Measurements from ENCODE around the gene PPARD. TPM values are rescaled to one million over a fixed set of nuclear protein-coding genes. Genes with fewer than 3 reads are reported as not detected.

The PPARD gene
- total RNA-seq, 1 donor: 8.1 TPM

DNA sequence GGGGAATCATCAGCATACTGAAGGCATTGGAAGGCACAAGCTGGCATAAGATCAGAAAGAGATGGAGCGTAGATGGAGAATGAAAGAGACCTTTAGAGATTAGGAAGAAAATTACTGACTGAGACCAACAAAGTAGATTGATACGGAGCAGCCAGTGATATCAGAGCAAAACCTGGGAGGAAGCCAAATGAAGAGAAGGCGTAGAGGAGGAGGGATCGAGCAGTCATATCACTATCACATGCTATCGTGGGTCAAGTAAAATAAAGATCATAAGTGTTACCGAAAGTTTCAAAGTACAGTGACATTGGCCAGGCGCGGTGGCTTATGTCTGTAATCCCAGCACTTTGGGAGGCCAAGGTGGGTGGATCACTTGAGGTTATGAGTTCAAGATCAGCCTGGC is 56.2 kb downstream of the PPARD start:
- peaks cover 7% of the 10 kb centered on the region for H3K4me1 ChIP-seq (ENCODE audit: insufficient read depth, low read length)
- no peak overlapping the region for H3K4me3 ChIP-seq (ENCODE audit: low read length)
- H3K9me3 ChIP-seq (ENCODE audit: low read depth, low read length): no peaks in the 10 kb centered on the region
- H3K27me3 ChIP-seq (ENCODE audit: insufficient read depth, low read length): no peaks in the 10 kb centered on the region

DNA sequence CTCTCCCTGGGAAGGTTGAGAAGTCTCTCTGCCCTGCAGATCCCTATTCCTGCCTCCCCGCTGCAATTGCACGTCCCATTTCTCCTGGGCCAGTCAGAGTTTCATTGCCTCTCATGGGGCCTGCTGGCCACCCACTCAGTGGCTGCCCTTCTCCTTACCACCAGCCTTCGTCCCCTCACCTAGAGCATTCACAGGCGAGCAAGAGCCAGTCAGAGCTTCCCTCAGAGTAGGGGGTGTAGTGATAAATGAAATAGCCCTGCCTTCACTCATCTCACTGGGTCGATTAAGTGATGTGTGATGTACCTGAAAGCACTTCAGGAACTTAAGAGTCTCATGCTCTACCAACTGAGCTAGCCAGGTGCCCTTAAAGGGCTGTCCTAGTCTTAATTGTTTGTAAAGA is 57.8 kb downstream of the PPARD start:
- Histone ChIP-seq H3K9me3 (ENCODE audit: low read depth, low read length) (no peaks in the 10 kb centered on the region), H3K4me3 (ENCODE audit: low read length) (no peak overlapping the region), H3K27me3 (ENCODE audit: insufficient read depth, low read length) (no peaks in the 10 kb centered on the region), H3K4me1 (ENCODE audit: insufficient read depth, low read length) (no peaks in the 10 kb centered on the region)

DNA sequence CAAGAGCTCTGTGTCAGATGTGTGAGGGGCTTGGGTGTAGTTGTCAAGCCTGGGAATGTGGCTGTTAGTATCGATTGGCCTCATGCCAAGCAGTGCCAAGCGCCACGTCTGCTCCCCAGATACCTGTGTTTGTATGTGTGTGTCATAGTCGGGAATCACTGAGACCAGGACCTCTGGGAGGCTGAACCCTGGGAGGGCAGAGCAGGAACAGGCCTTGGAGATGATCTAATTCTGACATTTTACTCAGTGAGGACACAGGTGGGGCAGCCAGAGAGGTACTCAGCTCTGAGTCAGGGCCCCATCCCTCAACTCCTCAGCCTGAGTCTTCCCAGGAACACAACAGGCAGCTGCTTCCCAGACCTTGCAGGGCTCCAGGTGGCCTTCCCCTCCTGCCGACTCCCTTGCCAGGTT is 58.5 kb downstream of the PPARD start:
- no peaks in the 10 kb centered on the region for H3K4me1 ChIP-seq (ENCODE audit: insufficient read depth, low read length)
- no peaks in the 10 kb centered on the region for H3K9me3 ChIP-seq (ENCODE audit: low read depth, low read length)
- no peaks in the 10 kb centered on the region for H3K27me3 ChIP-seq (ENCODE audit: insufficient read depth, low read length)
- no peak overlapping the region for H3K4me3 ChIP-seq (ENCODE audit: low read length)

DNA sequence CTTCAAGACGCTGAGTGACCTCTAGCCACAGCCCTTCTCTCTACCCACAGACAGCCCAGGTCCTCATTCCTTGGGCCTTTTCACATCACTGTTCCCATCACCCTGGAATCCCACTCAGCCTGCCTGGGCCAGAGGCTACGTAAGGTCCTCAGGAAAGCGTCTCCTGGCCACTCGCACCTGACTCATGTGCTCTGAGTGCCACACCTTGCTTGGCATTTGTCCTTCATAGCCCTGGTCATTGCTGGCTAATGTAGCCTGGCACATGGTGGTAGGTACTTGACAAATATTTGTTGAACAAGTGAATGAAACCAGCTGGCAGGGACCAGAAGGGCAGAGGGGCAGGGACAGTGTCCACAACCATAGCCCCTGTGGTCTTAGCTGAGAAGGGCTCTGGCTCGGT is 59.2 kb downstream of the PPARD start:
- H3K27me3 ChIP-seq (ENCODE audit: insufficient read depth, low read length): no peaks in the 10 kb centered on the region
- H3K9me3 ChIP-seq (ENCODE audit: low read depth, low read length): no peaks in the 10 kb centered on the region
- no peaks in the 10 kb centered on the region for H3K4me1 ChIP-seq (ENCODE audit: insufficient read depth, low read length)
- no peak overlapping the region for H3K4me3 ChIP-seq (ENCODE audit: low read length)

DNA sequence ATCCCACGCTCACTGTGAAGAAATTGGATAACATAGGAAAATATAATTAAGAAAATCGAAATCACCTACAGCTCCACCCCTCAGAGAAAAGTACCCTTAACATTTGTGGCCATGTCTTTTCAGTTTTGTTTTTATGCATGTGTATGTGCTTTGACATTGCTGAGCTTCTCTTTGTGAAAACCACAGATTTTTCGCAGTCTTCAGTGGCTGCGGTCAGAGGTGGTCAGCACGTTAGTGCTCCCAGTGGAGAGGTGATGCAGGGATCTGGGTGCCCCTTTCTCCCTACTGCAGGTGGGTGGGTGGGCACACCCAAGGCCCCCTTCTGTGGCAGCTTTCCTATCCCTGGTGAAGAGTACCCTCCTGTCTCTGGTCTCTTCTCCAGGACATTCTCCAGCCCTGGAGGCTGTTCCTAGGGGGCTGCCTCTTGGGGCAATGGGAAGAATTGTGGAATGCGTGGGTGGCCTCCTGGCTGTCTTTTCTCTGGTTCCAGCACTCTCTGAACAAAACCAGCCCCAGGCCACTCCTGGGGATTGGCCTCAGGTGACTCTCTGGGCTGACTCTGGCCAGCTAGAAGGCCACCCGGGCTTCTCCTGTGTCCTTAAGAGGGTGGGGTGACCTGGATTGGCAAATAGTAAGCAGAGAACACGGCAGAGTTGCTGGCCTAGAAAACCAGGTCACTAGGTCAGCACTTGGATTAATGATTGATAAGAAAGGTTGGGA is 59.9 kb downstream of the PPARD start:
- no peaks in the 10 kb centered on the region for H3K9me3 ChIP-seq (ENCODE audit: low read depth, low read length)
- H3K4me3 ChIP-seq (ENCODE audit: low read length): no peak overlapping the region
- no peaks in the 10 kb centered on the region for H3K4me1 ChIP-seq (ENCODE audit: insufficient read depth, low read length)
- H3K27me3 ChIP-seq (ENCODE audit: insufficient read depth, low read length): no peaks in the 10 kb centered on the region

DNA sequence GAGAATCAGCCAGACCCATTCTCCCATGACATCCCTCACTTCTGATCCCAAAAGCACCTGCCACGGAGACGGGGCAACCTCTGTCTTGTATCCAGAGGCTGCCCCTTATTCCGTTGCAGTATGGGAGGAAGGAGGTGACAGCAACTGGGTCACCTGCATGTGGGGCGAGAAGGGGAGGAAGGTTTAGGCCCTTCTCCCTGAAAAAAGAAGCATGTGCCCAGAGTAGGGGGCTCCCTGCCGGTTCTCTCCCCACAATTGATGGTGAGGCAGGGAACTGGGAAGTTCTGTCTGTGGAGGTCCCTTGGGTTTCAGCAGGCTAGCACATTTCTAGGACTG is 60.5 kb downstream of the PPARD start:
- H3K4me1 ChIP-seq (ENCODE audit: insufficient read depth, low read length): no peaks in the 10 kb centered on the region
- H3K27me3 ChIP-seq (ENCODE audit: insufficient read depth, low read length): no peaks in the 10 kb centered on the region
- no peaks in the 10 kb centered on the region for H3K9me3 ChIP-seq (ENCODE audit: low read depth, low read length)
- no peak overlapping the region for H3K4me3 ChIP-seq (ENCODE audit: low read length)

DNA sequence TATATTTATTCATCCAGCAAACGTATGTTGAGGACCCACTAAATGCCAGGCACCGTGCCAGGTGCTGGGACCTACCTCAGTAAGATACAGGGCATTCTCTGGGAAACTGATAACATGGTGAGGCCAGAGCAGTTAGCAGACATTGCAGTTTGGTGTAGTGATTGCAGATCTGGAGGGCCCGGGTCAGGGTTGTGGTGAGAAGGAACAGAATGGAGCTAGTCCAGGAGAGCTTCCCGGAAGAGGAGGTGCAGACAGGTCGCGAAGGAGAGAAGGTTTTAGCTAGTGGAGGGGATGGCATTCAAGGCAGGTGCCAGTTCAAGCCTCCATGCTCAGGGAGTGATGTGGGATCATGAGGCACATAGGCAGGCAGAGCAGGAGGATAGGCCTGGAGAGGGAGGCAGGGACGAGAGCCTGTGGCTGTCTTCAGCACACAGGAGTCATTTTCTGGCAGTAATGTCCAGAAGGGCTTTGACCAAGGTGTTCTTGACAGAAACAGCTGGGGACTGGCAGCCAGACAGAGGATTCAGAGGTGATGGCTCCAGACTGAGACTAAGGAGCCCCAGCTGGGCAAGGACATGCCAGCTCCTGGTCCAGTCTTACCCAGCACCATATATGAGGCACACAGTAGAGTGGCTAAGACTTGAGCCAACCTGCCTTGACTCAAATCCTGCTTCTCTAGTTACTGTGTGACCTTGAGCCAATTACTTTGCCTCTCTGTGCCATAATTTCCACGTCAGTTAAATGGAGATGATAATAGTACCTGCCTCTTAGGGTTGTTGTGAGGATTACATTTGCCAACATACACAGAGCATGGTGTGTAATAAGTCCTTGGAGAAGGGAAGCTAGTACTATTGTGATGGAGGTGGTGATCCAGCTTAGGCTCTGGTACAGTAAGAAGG is 61.4 kb downstream of the PPARD start:
- H3K4me1 ChIP-seq (ENCODE audit: insufficient read depth, low read length): no peaks in the 10 kb centered on the region
- H3K9me3 ChIP-seq (ENCODE audit: low read depth, low read length): no peaks in the 10 kb centered on the region
- H3K27me3 ChIP-seq (ENCODE audit: insufficient read depth, low read length): no peaks in the 10 kb centered on the region
- no peak overlapping the region for H3K4me3 ChIP-seq (ENCODE audit: low read length)

DNA sequence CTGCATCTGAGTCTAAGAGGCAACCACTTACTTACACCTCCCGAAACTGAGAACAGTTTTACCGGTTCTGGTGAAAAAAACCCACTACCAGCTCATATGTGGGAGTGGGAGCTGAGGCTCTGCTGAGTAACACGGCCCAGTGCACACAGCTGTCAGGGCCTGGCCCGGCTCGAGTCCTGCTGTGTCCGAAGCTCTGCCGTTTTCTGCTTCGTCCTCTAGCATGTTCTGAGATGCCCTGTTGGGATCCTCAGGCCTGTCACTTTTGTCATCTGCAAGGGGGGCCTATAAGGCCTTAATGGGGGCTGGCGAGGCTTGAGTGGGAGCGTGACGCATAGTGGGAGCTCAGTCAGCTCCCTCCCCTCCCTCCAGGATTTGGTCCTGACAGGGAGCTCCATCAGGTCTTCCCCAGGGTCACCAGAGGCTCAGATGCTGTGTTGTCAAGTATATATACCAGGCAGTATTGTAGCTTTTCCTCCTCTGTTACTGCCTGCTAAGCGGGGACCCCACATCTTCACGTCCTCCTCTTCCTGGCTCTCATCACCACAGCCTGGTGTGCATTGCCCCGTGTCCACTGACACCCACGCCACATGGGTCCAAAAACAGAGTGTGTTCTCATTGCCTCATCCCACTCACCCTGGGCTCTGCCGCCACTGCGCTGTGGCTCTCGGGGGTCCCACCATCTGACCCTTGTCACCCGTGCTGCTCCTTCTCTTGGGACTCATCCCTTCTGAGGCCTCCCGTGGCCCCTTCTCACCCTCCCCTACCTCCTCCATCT is 64.5 kb downstream of the PPARD start:
- peaks cover 15% of the 10 kb centered on the region for H3K4me1 ChIP-seq (ENCODE audit: insufficient read depth, low read length)
- H3K4me3 ChIP-seq (ENCODE audit: low read length): no peak overlapping the region
- no peaks in the 10 kb centered on the region for H3K9me3 ChIP-seq (ENCODE audit: low read depth, low read length)
- no peaks in the 10 kb centered on the region for H3K27me3 ChIP-seq (ENCODE audit: insufficient read depth, low read length)

DNA sequence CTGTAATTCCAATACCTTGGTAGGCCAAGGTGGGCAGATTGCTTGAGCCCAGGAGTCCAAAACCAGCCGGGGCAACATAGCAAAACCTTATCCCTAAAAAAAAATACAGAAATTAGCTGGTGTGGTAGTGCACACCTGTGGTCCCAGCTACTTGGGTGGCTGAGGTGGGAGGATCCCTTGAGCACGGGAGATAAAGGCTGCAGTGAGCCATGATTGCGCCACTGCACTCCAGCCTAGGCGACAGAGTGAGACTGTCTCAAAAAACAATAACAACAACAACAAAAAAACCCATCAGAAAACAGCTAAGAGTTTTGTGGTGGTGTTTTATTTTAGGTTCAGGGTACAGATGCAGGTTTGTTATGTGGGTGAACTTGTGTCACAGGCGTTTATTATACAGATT is 66.9 kb downstream of the PPARD start:
- peaks cover 15% of the 10 kb centered on the region for H3K4me1 ChIP-seq (ENCODE audit: insufficient read depth, low read length)
- H3K9me3 ChIP-seq (ENCODE audit: low read depth, low read length): no peaks in the 10 kb centered on the region
- no peaks in the 10 kb centered on the region for H3K27me3 ChIP-seq (ENCODE audit: insufficient read depth, low read length)
- H3K4me3 ChIP-seq (ENCODE audit: low read length): no peak overlapping the region

DNA sequence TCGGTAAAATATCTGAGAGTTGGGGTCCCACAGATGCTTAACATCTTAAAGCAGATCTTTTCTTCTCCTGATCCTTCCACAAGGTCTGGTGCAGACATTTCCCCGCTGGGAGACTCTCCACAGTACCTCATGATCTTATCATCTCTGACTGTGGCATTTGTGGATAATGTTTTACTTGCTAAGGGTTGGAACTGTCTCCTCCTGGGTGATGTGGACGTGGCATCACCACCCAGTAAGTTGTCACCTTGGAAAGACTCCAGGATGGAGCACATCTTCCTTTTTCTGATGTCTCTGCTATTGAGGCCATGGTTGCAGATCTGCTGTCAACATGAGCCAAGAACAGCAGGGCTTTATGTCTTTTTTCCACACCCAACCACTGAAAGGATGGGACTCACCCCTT is 67.8 kb downstream of the PPARD start:
- no peaks in the 10 kb centered on the region for H3K9me3 ChIP-seq (ENCODE audit: low read depth, low read length)
- H3K27me3 ChIP-seq (ENCODE audit: insufficient read depth, low read length): no peaks in the 10 kb centered on the region
- no peak overlapping the region for H3K4me3 ChIP-seq (ENCODE audit: low read length)
- H3K4me1 ChIP-seq (ENCODE audit: insufficient read depth, low read length): peaks cover 15% of the 10 kb centered on the region

DNA sequence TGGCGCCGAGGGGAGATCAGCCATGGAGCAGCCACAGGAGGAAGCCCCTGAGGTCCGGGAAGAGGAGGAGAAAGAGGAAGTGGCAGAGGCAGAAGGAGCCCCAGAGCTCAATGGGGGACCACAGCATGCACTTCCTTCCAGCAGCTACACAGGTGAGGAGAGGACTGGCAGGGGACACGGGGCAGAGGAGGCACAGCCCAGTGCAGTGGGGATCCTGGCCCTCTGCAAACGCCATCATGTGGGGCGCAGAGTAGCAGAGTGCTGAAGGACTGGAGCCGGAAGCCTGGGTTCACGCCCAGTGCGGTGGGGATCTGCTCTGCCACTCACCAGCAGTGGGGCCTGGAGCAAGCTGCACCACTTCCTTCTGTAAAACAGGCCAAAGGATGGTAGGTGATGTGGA is 68.7 kb downstream of the PPARD start:
- no peak overlapping the region for H3K4me3 ChIP-seq (ENCODE audit: low read length)
- H3K9me3 ChIP-seq (ENCODE audit: low read depth, low read length): no peaks in the 10 kb centered on the region
- H3K27me3 ChIP-seq (ENCODE audit: insufficient read depth, low read length): no peaks in the 10 kb centered on the region
- H3K4me1 ChIP-seq (ENCODE audit: insufficient read depth, low read length): peaks cover 15% of the 10 kb centered on the region

DNA sequence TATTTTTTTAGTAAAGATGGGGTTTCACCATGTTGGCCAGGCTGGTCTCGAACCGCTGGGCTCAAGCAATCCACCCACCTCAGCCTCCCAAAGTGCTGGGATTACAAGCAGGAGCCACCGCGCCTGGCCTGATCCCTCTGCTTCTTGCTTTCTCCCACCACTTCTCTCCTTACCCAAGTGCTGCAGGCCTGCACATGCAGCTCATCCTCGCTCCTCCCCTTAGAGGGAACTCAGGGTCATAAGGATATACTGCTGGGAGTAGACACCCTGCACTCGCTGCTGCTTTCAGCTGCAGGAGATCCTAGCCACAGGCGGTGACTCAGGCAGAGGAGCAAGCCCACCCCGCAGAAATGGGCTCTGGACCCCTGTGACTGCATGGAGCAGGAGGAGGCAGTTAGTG is 69.7 kb downstream of the PPARD start:
- H3K4me1 ChIP-seq (ENCODE audit: insufficient read depth, low read length): peaks cover 15% of the 10 kb centered on the region
- H3K4me3 ChIP-seq (ENCODE audit: low read length): no peak overlapping the region
- H3K9me3 ChIP-seq (ENCODE audit: low read depth, low read length): no peaks in the 10 kb centered on the region
- no peaks in the 10 kb centered on the region for H3K27me3 ChIP-seq (ENCODE audit: insufficient read depth, low read length)

DNA sequence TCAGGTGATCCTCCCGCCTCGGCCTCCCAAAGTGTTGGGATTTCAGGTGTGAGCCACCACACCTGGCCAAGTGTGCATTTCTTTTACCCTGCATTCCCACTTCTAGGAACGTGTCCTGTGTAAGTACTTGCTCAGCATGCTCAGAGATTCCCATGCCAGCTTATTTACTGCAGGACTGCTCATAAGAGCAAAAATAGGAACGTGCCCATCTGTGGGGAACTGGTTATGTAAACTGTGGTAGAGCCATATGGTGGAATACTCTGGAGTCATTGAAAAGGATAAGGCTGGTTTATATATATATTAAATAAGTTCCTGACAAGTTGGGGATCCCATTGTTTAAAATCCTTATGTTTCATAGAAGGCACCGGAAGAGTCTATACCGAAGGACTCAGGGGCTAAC is 71.6 kb downstream of the PPARD start:
- Histone ChIP-seq H3K4me3 (ENCODE audit: low read length) (no peak overlapping the region), H3K9me3 (ENCODE audit: low read depth, low read length) (no peaks in the 10 kb centered on the region), H3K4me1 (ENCODE audit: insufficient read depth, low read length) (peaks cover 30% of the 10 kb centered on the region), H3K27me3 (ENCODE audit: insufficient read depth, low read length) (no peaks in the 10 kb centered on the region)

DNA sequence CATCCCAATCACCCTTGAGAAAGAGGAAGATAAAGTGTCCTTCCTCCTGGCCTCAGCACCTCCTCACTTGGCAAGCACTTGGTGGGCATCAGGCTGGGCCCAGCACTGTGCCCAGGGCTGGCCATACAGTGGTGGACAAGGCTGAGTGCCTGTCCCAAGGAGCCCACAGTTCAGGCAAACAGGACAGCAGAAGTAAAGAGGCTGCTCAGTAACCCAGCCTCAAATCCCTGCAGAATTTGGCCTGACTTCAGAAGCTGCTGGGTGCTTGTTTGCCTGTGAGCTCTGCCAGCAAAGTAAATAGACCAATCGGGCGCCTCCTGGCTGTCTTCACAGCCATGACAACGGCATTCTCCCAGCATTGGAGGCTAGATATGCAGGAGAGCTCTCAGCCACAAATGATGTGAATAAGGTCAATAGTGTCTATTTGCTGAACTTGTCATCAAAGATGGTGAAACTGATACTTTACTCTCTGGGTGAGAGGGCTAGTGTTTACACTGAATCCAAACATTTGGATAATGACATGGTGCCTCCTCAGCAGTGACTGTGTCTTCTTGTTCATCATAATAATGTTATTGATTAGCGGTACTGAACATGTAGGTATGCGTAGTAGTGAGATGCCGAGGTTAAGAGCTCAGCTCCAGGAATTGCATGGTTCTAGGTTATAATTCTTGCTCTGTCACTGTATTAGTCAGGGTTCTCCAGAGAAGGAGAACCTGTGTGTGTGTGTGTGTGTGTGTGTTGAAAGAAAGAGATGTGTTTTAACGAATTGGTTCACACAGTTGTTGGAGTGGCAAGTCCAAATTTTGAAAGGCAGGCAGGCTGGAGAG is 72.9 kb downstream of the PPARD start:
- peaks cover 38% of the 10 kb centered on the region for H3K4me1 ChIP-seq (ENCODE audit: insufficient read depth, low read length)
- H3K9me3 ChIP-seq (ENCODE audit: low read depth, low read length): no peaks in the 10 kb centered on the region
- H3K4me3 ChIP-seq (ENCODE audit: low read length): no peak overlapping the region
- no peaks in the 10 kb centered on the region for H3K27me3 ChIP-seq (ENCODE audit: insufficient read depth, low read length)

All from mononuclear cell (primary cell).